Measurements from ENCODE around the gene EYS. TPM values are rescaled to one million over a fixed set of nuclear protein-coding genes. Genes with fewer than 3 reads are reported as not detected.

Gene EYS
- total RNA-seq, 1 experiment from 2014 or later = not detected

- H3K9ac ChIP-seq (ENCODE audit: low read length) = no peak overlapping the region
- intact Hi-C loops (cut with micrococcal nuclease) = no loop called here
- H3K9me3 ChIP-seq (ENCODE audit: control insufficient read depth in 1 of 2, insufficient read depth in 1 of 2, low read depth in 1 of 2, low read length in 2 of 2) = no peaks in the 10 kb centered on the region
- CTCF ChIA-PET = no interaction called here
- H3K27ac ChIP-seq (ENCODE audit: low read depth, low read length) = no peak overlapping the region
- H4K20me1 ChIP-seq (ENCODE audit: insufficient read depth) = no peaks in the 10 kb centered on the region
- H3K4me1 ChIP-seq (ENCODE audit: control insufficient read depth in 1 of 2, insufficient read depth in 2 of 2, low read length in 2 of 2) = no peaks in the 10 kb centered on the region
- H3K4me2 ChIP-seq (ENCODE audit: low read length) = no peak overlapping the region
- no peak overlapping the region for H2AFZ ChIP-seq (ENCODE audit: low read depth, low read length, poor library complexity, severe bottlenecking)
- H3K36me3 ChIP-seq (ENCODE audit: control insufficient read depth in 1 of 2, insufficient read depth in 2 of 2, low read length in 2 of 2) = no peaks in the 10 kb centered on the region
- DNase-seq (ENCODE audit: low read depth, low spot score) (no peak), ATAC-seq (no peak)
- RAD21 ChIA-PET (ENCODE audit: low non-redundant PET in 1 of 2, low total read pairs in 2 of 2, uncharacterized antibody in 2 of 2, unreplicated experiment in 2 of 2) = no interaction called here
- BruUV-seq (replicated peaks) = no TSS peak
- TF ChIP-seq CBX3 (IDR thresholded peaks at IDR 0.05; ENCODE audit: low read depth) = no peak
- TF ChIP-seq POLR2AphosphoS5 (IDR thresholded peaks at IDR 0.05; ENCODE audit: low read depth, low read length) = no peak
- TF ChIP-seq ZNF274 (IDR thresholded peaks at IDR 0.05; ENCODE audit: low read depth, low read length) = no peak
- no peak for TF ChIP-seq ZBTB33 (IDR thresholded peaks at IDR 0.05; ENCODE audit: extremely low read depth, insufficient replicate concordance, low read length)
- TF ChIP-seq FOSL1 (IDR thresholded peaks at IDR 0.05; ENCODE audit: low read depth) = no peak
- no peak for TF ChIP-seq SP1 (IDR thresholded peaks at IDR 0.05; ENCODE audit: low read depth)
- TF ChIP-seq ATF3 (IDR thresholded peaks at IDR 0.05) = no peak
- no peak for TF ChIP-seq EZH2phosphoT487 (IDR thresholded peaks at IDR 0.05; ENCODE audit: borderline replicate concordance)
- TF ChIP-seq JUND (IDR thresholded peaks at IDR 0.05) = no peak
- TF ChIP-seq EGR1 (IDR thresholded peaks at IDR 0.05; ENCODE audit: low read depth) = no peak
- no peak for TF ChIP-seq ELF1 (IDR thresholded peaks at IDR 0.05; ENCODE audit: borderline replicate concordance, low read depth)
- no peak for TF ChIP-seq CTCF (IDR thresholded peaks at IDR 0.05 in 2 of 3, conservative IDR thresholded peaks at IDR 0.05 in 1 of 3; ENCODE audit: borderline replicate concordance in 1 of 3, insufficient read depth in 1 of 3, low read depth in 2 of 3, low read length in 2 of 3)
- POLR2A ChIA-PET = no interaction called here
- no peaks in the 10 kb centered on the region for H3K79me2 ChIP-seq (ENCODE audit: insufficient read depth, low read length)
- peaks cover 7% of the 10 kb centered on the region; the same call in 1 of the 2 replicates for H3K27me3 ChIP-seq (ENCODE audit: insufficient read depth, low read length)
- no peak overlapping the region for H3K4me3 ChIP-seq (replicated peaks in 1 of 2; ENCODE audit: low read depth in 1 of 2, low read length in 2 of 2)
- no peaks in the 10 kb centered on the region for H3K9me2 ChIP-seq (ENCODE audit: insufficient read depth)
Observed at GRCh38 chr6:63790334-63790733, 1916.7 kb downstream of the EYS start.
